ENCODE results near the gene SLC30A5. TPM values are rescaled to one million over a fixed set of nuclear protein-coding genes. Genes with fewer than 3 reads are reported as not detected.

The SLC30A5 gene
- total and polyA plus RNA-seq, 7 donors = 8.3 to 56.4 (median 37.2) TPM

- peak; percentile 98 for DNase-seq
- H3K27me3 ChIP-seq = no peaks in the 10 kb centered on the region
- 1% methylated on average over 50 of the region's 50 CpGs for WGBS, 2 donors
- H3K4me1 ChIP-seq = peaks cover 0 to 17% (median 11%) of the 10 kb centered on the region in 4 donors
- no peaks in the 10 kb centered on the region for H3K36me3 ChIP-seq
- H3K4me3 ChIP-seq = peak within 1 kb of the TSS; percentile 44 to 67 (median 60)
- no peaks in the 10 kb centered on the region for H3K9me3 ChIP-seq
- TF ChIP-seq POLR2A (IDR thresholded peaks at IDR 0.05) (no peak), EP300 (IDR thresholded peaks at IDR 0.05) (no peak), POLR2AphosphoS5 (IDR thresholded peaks at IDR 0.05) (peak in 2 of 4 donors; percentile 35 to 62)
- TF ChIP-seq, protein P1, sequence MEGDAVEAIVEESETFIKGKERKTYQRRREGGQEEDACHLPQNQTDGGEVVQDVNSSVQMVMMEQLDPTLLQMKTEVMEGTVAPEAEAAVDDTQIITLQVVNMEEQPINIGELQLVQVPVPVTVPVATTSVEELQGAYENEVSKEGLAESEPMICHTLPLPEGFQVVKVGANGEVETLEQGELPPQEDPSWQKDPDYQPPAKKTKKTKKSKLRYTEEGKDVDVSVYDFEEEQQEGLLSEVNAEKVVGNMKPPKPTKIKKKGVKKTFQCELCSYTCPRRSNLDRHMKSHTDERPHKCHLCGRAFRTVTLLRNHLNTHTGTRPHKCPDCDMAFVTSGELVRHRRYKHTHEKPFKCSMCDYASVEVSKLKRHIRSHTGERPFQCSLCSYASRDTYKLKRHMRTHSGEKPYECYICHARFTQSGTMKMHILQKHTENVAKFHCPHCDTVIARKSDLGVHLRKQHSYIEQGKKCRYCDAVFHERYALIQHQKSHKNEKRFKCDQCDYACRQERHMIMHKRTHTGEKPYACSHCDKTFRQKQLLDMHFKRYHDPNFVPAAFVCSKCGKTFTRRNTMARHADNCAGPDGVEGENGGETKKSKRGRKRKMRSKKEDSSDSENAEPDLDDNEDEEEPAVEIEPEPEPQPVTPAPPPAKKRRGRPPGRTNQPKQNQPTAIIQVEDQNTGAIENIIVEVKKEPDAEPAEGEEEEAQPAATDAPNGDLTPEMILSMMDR (IDR thresholded peaks at IDR 0.05) = peak in 1 of 4 experiments; percentile 8
- intact Hi-C loops (cut with DNase I) = loop anchor here (1.0 to 2.0 kb wide), 3 partner anchors 22 to 68 kb away; partner anchors contain the start of genes CDK7 and CENPH
- H3K27ac ChIP-seq = peak within 1 kb of the TSS; percentile 57 to 69 (median 61)
These were observed 73.1 kb downstream of the SLC30A5 start, which contains the start of gene CCNB1 for GRCh38 chr5:69166686-69167492. Gene CCNB1, plus strand, starts transcription at chr5:69167150. Its CDS starts 113 bp downstream, at chr5:69167263.

- 1% methylated on average over 11 of the region's 11 CpGs for WGBS, 2 donors
- intact Hi-C loops (cut with DNase I) = loop anchor here (1.0 to 2.0 kb wide), 3 partner anchors 22 to 67 kb away; partner anchors contain the start of genes CDK7 and CENPH
- H3K27ac ChIP-seq = peak overlapping the region; percentile 57 to 69 (median 61)
These were observed 73.7 kb downstream of the SLC30A5 start for GRCh38 chr5:69167493-69167855.

DNA sequence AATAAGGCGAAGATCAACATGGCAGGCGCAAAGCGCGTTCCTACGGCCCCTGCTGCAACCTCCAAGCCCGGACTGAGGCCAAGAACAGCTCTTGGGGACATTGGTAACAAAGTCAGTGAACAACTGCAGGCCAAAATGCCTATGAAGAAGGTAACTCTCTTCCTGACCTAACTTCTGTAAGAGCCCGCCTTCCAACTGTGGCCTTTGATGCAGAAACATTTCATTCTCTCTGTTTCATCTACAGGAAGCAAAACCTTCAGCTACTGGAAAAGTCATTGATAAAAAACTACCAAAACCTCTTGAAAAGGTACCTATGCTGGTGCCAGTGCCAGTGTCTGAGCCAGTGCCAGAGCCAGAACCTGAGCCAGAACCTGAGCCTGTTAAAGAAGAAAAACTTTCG is 74.1 kb downstream of the SLC30A5 start:
- TF ChIP-seq EP300 (IDR thresholded peaks at IDR 0.05) = no peak
- TF ChIP-seq POLR2A (IDR thresholded peaks at IDR 0.05) = no peak
- TF ChIP-seq, protein P1 (IDR thresholded peaks at IDR 0.05) = no peak
- no peak for TF ChIP-seq POLR2AphosphoS5 (IDR thresholded peaks at IDR 0.05)
- 29 to 40% methylated on average over 8 of the region's 8 CpGs for WGBS, 2 donors
- Histone ChIP-seq H3K27ac (no peak overlapping the region), H3K4me1 (peaks cover 0 to 17% (median 11%) of the 10 kb centered on the region in 4 donors), H3K27me3 (no peaks in the 10 kb centered on the region), H3K4me3 (peak overlapping the region in 3 of 4 donors; percentile 59 to 67 (median 61)), H3K36me3 (no peaks in the 10 kb centered on the region), H3K9me3 (no peaks in the 10 kb centered on the region)
- intact Hi-C loops (cut with DNase I) = loop anchor here (1.0 to 2.0 kb wide), 3 partner anchors 21 to 67 kb away; partner anchors contain the start of genes CDK7 and CENPH
- no peak for DNase-seq

More at GRCh38 chr5:69167493-69167855, 73.7 kb downstream of the SLC30A5 start:
- Histone ChIP-seq H3K36me3 (no peaks in the 10 kb centered on the region), H3K27me3 (no peaks in the 10 kb centered on the region), H3K9me3 (no peaks in the 10 kb centered on the region), H3K4me3 (peak overlapping the region; percentile 44 to 67 (median 60)), H3K4me1 (peaks cover 0 to 17% (median 11%) of the 10 kb centered on the region in 4 donors)
- no peak for TF ChIP-seq POLR2AphosphoS5 (IDR thresholded peaks at IDR 0.05)
- TF ChIP-seq POLR2A (IDR thresholded peaks at IDR 0.05) = no peak
- TF ChIP-seq, protein P1 (IDR thresholded peaks at IDR 0.05) = no peak
- no peak for TF ChIP-seq EP300 (IDR thresholded peaks at IDR 0.05)
- no peak for DNase-seq

DNA sequence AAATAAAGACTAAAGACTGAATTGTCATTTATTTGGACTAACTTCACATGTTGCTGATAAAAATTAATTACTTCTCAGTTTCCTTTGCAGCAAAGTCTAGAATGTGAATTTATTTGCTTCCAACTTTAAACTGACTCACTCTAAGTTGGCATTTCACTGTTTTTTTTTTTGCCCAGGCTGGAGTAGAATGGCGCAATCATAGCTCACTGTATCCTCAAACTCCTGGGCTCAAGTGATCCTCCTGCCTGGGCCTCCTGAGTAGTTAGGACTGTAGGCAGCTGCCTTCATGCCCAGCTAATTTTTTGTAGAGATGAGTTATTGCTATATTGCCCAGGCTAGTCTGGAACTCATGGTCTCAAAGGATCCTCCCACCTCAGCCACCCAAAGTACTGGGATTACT is 76.7 kb downstream of the SLC30A5 start:
- Histone ChIP-seq H3K4me1 (peaks cover 0 to 17% (median 11%) of the 10 kb centered on the region in 4 donors), H3K27me3 (no peaks in the 10 kb centered on the region), H3K9me3 (no peaks in the 10 kb centered on the region), H3K4me3 (no peak overlapping the region), H3K27ac (no peak overlapping the region), H3K36me3 (peaks cover 0 to 14% (median 0%) of the 10 kb centered on the region in 4 donors)
- WGBS, 2 donors = 95 to 98% methylated on average over 1 of the region's 1 CpG
- no peak for DNase-seq
- TF ChIP-seq POLR2A (IDR thresholded peaks at IDR 0.05) = no peak
- intact Hi-C loops (cut with DNase I) = no loop called here

- no peak overlapping the region for H3K4me3 ChIP-seq
- DNase-seq = no peak
- no peaks in the 10 kb centered on the region for H3K9me3 ChIP-seq
- peaks cover 0 to 15% (median 0%) of the 10 kb centered on the region in 4 donors for H3K36me3 ChIP-seq
- WGBS, 2 donors = 96 to 98% methylated on average over 3 of the region's 3 CpGs
- no peak overlapping the region for H3K27ac ChIP-seq
- H3K4me1 ChIP-seq = peaks cover 0 to 17% (median 11%) of the 10 kb centered on the region in 4 donors
- no peaks in the 10 kb centered on the region for H3K27me3 ChIP-seq
- intact Hi-C loops (cut with DNase I) = no loop called here
- TF ChIP-seq POLR2AphosphoS5 (IDR thresholded peaks at IDR 0.05) (no peak), EP300 (IDR thresholded peaks at IDR 0.05) (no peak), POLR2A (IDR thresholded peaks at IDR 0.05) (no peak)
- TF ChIP-seq, protein P1 (IDR thresholded peaks at IDR 0.05) = no peak
These were observed 77.2 kb downstream of the SLC30A5 start for GRCh38 chr5:69170969-69171368.

All from sigmoid colon (tissue), 7 donors.